ENCODE results near the gene PANX3.

GRCh38 chr11:124610295-124610694, 933 bp upstream of the PANX3 start:
- no peak for TF ChIP-seq CTCF (optimal IDR thresholded peaks at IDR 0.05 in 1 of 3, IDR thresholded peaks at IDR 0.05 in 1 of 3, conservative IDR thresholded peaks at IDR 0.05 in 1 of 3; ENCODE audit: extremely low read depth in 1 of 3, insufficient read depth in 2 of 3, low read length in 3 of 3)
- no peak for TF ChIP-seq EZH2 (IDR thresholded peaks at IDR 0.05; ENCODE audit: low read length)
